ENCODE data around the gene ANOS1.

DNA sequence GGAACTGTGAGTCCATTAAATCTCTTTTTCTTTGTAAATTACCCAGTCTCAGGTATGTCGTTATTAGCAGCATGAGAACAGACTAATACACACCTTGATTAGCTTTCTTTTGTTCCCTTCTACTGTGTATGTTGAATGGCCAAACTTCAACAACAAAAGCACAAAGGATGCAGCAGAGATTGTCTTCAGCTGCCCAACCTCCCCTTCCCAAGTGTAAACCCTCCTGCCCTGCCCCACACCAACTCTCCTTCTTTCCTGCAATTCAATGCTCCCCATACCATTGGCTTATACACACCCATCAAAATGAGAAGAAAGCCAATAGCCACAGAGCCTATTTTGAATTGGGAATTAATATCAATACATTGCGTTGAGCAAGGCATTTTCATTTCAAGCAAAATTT, 27.8 kb downstream of the ANOS1 start:
- TF ChIP-seq, protein P1, sequence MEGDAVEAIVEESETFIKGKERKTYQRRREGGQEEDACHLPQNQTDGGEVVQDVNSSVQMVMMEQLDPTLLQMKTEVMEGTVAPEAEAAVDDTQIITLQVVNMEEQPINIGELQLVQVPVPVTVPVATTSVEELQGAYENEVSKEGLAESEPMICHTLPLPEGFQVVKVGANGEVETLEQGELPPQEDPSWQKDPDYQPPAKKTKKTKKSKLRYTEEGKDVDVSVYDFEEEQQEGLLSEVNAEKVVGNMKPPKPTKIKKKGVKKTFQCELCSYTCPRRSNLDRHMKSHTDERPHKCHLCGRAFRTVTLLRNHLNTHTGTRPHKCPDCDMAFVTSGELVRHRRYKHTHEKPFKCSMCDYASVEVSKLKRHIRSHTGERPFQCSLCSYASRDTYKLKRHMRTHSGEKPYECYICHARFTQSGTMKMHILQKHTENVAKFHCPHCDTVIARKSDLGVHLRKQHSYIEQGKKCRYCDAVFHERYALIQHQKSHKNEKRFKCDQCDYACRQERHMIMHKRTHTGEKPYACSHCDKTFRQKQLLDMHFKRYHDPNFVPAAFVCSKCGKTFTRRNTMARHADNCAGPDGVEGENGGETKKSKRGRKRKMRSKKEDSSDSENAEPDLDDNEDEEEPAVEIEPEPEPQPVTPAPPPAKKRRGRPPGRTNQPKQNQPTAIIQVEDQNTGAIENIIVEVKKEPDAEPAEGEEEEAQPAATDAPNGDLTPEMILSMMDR (conservative IDR thresholded peaks at IDR 0.05 in 1 of 2, IDR thresholded peaks at IDR 0.05 in 1 of 2; ENCODE audit: low read depth in 1 of 2, low read length in 2 of 2) = no peak
- no peak for TF ChIP-seq EZH2 (IDR thresholded peaks at IDR 0.05; ENCODE audit: low read length, missing control alignments)

Measured in fibroblast of lung (primary cell).